Upper lobe of right lung (tissue), 1 donor: Measurements from ENCODE around the gene KLF16. TPM values are rescaled to one million over a fixed set of nuclear protein-coding genes. Genes with fewer than 3 reads are reported as not detected.

Source experiments
- ATAC-seq: fragments of 200-7000 bp; cut with Tn5 transposase; one replicate; pipeline ENCODE4 v1.9.1; 2020; ENCODE audit warnings: mild to moderate bottlenecking, moderate library complexity
- DNase-seq: peaks from one replicate; pipeline ENCODE4 v3.0.0-alpha.2; 2020
- H3K27ac ChIP-seq: fragments of 200-600 bp; one replicate; pipeline ENCODE4 v1.8.0; 2022
- H3K27me3 ChIP-seq: fragments of 200-600 bp; one replicate; pipeline ENCODE4 v1.8.0; 2022; ENCODE audit warnings: mild to moderate bottlenecking
- H3K36me3 ChIP-seq: fragments of 200-600 bp; one replicate; pipeline ENCODE4 v1.8.0; 2022
- H3K4me1 ChIP-seq: fragments of 200-600 bp; one replicate; pipeline ENCODE4 v1.8.0; 2022
- H3K4me3 ChIP-seq: fragments of 200-600 bp; one replicate; pipeline ENCODE4 v1.8.0; 2022; ENCODE audit warnings: mild to moderate bottlenecking
- H3K9me3 ChIP-seq: fragments of 200-600 bp; one replicate; pipeline ENCODE4 v1.8.0; 2022
- CTCF ChIP-seq: fragments of 200-600 bp; IDR thresholded peaks from one replicate; pipeline ENCODE4 v1.8.0; 2022; ENCODE audit warnings: antibody characterized with exemption
- intact Hi-C: fragments of 100-400 bp; cut with DNase I; formaldehyde crosslinking; loops from one replicate; pipeline ENCODE4 v1.11.0; 2022
- total RNA-seq: library from RNA; stranded (reverse); fragmentation: NEBNext Ultra II Directional; extraction: Animal tissue kit (Norgen Biotek cat#: 25700); gene quantifications from one replicate; pipeline ENCODE4 v1.2.1, GENCODE V29; 2021
- donor health status: DM: no; HTN: yes; CAD: no; lungs with severe emphysema.

The KLF16 gene
- total RNA-seq, 1 donor from 2014 or later = 28.0 TPM

DNA sequence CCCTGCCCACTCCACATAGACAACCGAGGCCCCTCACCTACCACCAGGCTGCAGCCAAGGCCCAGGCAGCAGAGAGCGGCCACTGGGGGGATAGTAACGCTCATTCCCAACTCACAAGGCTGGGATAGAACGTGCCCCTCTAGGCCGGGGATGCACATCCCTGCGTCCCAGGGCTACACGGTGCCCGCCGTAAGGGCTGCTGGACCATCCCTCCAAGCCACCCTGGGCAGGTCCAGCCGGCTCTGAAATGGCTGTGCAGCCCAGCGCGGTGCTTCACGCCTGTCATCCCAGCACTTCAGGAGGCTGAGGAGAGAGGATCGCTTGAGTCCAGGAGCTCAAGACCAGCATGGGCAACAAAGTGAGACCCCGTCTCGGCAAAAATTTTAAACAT lies 18.3 kb downstream of the KLF16 start:
- intact Hi-C loops = no loop called here
- no peak for DNase-seq
- H3K36me3 ChIP-seq = no peaks in the 10 kb centered on the region
- peaks cover 59% of the 10 kb centered on the region for H3K4me1 ChIP-seq
- no peaks in the 10 kb centered on the region for H3K27me3 ChIP-seq
- no peak overlapping the region for H3K27ac ChIP-seq
- TF ChIP-seq CTCF = no peak
- ATAC-seq = no peak
- H3K4me3 ChIP-seq = no peak overlapping the region
- no peaks in the 10 kb centered on the region for H3K9me3 ChIP-seq

DNA sequence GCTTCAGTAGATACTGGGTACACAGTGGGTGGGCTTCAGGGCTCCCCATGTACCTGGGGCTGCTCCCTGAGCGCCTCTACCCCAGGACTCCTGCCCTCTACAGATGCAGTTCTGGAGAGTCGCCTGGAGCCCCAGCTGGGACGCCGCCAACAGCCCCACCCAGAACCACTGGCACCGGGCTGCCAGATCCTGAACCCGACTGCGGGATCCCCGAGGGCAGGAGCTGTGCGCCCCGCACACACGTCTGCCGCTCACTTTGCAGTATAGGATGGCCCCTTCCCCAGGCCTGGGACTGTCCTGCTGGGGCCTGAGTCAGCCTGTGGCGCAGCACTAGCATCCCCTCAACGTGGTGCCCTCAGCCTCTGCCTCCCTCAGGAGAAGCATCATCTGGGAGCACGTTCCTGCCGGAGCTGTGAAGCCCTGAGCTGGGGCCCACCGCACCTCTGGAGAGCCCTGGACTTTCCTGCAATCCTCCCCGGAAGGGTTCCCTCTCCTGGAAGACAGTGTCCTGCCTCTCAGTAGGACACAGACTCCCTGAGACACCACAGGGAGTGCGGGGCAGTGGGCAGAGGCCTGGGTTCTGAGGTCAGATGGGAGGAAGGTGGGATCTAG lies 18.8 kb downstream of the KLF16 start:
- Histone ChIP-seq H3K36me3 (no peaks in the 10 kb centered on the region), H3K27me3 (no peaks in the 10 kb centered on the region), H3K9me3 (no peaks in the 10 kb centered on the region), H3K4me1 (peaks cover 64% of the 10 kb centered on the region), H3K4me3 (no peak overlapping the region), H3K27ac (no peak overlapping the region)
- no peak for ATAC-seq
- intact Hi-C loops = no loop called here
- no peak for DNase-seq
- no peak for TF ChIP-seq CTCF

GRCh38 chr19:1843646-1844394 lies 19.6 kb downstream of the KLF16 start:
- no peak for ATAC-seq
- TF ChIP-seq CTCF = peak; percentile 16
- intact Hi-C loops = no loop called here
- Histone ChIP-seq H3K4me3 (no peak overlapping the region), H3K27me3 (no peaks in the 10 kb centered on the region), H3K36me3 (no peaks in the 10 kb centered on the region), H3K4me1 (peaks cover 67% of the 10 kb centered on the region), H3K27ac (no peak overlapping the region), H3K9me3 (no peaks in the 10 kb centered on the region)
- DNase-seq = no peak

GRCh38 chr19:1843116-1843515 lies 20.3 kb downstream of the KLF16 start:
- Histone ChIP-seq H3K9me3 (no peaks in the 10 kb centered on the region), H3K27ac (no peak overlapping the region), H3K4me1 (peaks cover 67% of the 10 kb centered on the region), H3K36me3 (no peaks in the 10 kb centered on the region), H3K4me3 (no peak overlapping the region), H3K27me3 (no peaks in the 10 kb centered on the region)
- no peak for TF ChIP-seq CTCF
- intact Hi-C loops = no loop called here
- DNase-seq (no peak), ATAC-seq (no peak)

DNA sequence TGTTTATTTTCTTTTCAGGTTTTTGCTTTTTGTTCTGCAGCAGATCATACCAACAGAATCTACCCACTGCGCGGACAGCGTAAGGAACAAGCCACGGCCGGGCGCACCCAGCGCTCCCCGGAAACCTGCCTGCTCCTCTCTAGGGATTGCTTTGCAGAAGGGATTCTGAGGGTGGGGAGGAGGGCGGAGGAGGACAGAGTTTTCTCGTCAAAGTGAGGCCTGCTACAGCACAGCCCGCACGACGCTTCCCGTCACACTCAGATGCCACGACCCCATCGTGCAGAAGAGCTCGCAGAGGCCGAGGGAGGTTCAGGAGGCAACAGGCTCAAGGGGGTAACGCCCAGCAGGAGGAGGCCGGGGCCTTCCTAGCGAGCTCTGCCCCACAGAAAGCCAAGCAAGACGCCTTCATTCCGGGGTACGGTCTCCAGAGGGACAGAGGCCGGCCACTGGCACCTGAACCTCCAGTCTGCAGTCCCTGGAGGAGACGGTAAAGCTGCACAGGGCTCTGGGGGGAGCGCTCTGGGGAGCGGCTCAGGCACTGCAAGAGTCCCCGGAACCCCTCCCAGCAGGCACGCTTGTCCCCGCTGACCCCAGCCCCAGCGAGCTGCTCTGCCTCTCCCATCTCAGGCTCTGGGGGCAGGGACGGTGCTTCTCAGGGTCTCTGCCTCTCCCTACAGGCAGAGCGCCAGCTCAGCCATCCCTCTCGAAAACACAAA lies 22.0 kb downstream of the KLF16 start:
- peak overlapping the region; percentile 38 for H3K4me3 ChIP-seq
- H3K27ac ChIP-seq = peak overlapping the region; percentile 47

More for the DNA sequence above, 22.0 kb downstream of the KLF16 start:
- DNase-seq = no peak
- no peak for TF ChIP-seq CTCF
- no peaks in the 10 kb centered on the region for H3K9me3 ChIP-seq
- no peaks in the 10 kb centered on the region for H3K36me3 ChIP-seq
- intact Hi-C loops = no loop called here
- H3K27me3 ChIP-seq = no peaks in the 10 kb centered on the region
- H3K4me1 ChIP-seq = peaks cover 63% of the 10 kb centered on the region
- ATAC-seq = no peak
